Subcutaneous abdominal adipose tissue (tissue), 5 donors: Measurements from ENCODE around the gene DENND1A.

ENCODE experiments used
- H3K27ac ChIP-seq: one replicate; pipeline ENCODE4 v1.7.0; 2013; ENCODE audit warnings: low read depth, mild to moderate bottlenecking, inconsistent platforms, low read length, moderate library complexity
- H3K27me3 ChIP-seq, 5 donors: one replicate each; pipeline ENCODE4 v1.7.0; 2013; ENCODE audit warnings: low read length in 5 of 5, inconsistent platforms in 1 of 5; ENCODE audit not compliant: control insufficient read depth in 5 of 5, insufficient read depth in 4 of 5
- H3K36me3 ChIP-seq, 5 donors: one replicate each; pipeline ENCODE4 v1.7.0; 2013; ENCODE audit warnings: low read length in 5 of 5; ENCODE audit not compliant: control insufficient read depth in 5 of 5, insufficient read depth in 5 of 5
- H3K4me1 ChIP-seq, 5 donors: one replicate each; pipeline ENCODE4 v1.7.0; 2013; ENCODE audit warnings: low read length in 5 of 5, mild to moderate bottlenecking in 3 of 5, moderate library complexity in 1 of 5; ENCODE audit not compliant: control insufficient read depth in 5 of 5, insufficient read depth in 5 of 5
- H3K4me3 ChIP-seq, 5 donors: one replicate each; pipeline ENCODE4 v1.7.0; 2013; ENCODE audit warnings: low read length in 5 of 5, low read depth in 1 of 5
- H3K9ac ChIP-seq, 5 donors: one replicate each; pipeline ENCODE4 v1.7.0; 2013; ENCODE audit warnings: low read length in 5 of 5, mild to moderate bottlenecking in 4 of 5, moderate library complexity in 3 of 5
- H3K9me3 ChIP-seq, 5 donors: one replicate each; pipeline ENCODE4 v1.7.0; 2013; ENCODE audit warnings: low read length in 5 of 5; ENCODE audit not compliant: control insufficient read depth in 5 of 5
- donor health status: healthy.
- donor health status: healthy.
- donor health status: healthy.
- donor health status: healthy.
- donor health status: healthy.

Gene DENND1A

DNA sequence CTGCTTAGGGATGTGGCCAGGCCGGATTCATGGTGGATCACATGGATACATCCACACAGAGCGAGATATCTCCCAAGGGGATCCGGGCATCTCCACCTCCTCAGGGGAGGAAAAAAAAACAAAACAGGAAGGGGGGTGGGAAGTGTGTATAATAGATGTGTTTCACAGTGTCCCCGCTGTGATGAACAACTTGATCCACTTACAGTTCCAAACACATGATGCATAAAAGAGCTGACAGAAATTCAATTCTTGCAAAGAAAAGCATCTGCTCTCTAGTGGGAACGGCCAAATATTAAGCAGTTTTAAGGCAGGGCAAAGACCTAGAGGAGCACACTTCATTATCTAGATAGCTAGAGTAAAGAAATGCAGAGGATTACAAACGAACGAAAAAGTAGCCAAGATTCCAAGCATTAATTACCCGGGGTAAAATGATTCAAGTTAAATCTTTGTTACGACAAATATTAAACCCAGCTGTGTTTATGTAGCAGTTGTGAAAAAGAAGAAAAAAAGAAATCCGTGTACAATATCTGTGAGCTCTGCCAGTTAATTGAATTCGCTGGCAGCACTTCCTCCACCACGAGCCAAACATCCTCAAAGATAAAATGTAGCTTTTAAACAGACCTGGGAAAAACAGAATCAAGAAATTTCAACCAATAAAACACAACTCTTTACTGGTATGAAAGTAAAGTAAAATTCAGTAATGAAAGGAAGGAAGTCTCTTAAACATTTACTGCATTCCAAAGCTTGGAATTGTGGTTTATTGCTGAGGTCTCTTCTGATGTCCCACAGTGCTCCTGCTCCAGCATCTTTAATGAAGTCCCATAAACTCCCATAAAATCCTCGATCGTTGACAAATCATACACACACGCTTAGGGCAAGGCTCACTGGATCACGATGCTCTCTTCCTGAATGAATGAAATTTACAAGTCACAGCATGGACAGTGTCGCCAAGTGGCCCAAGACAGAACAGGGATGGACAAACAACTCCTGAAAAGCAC is 360.9 kb downstream of the DENND1A start:
- Histone ChIP-seq H3K4me3 (no peak overlapping the region), H3K36me3 (no peaks in the 10 kb centered on the region), H3K27ac (no peak overlapping the region)

DNA sequence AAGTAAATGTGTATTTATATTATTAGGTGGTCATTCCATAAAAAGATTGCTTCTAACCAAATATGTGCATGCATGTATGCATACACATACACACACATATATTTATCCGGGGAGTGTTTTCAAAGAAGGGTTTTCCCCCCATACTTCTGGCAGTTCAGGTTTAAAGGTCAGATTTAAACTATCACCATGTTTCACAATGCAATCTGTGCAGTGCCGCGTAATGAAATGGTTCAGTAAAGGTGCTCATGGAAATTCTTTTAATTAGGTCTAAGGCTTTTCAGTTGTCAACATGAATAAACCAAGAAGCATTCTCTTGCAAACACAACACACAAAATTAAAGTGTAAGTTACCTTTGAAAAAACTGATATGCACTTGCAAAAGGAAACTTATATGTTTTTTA is 362.9 kb downstream of the DENND1A start:
- Histone ChIP-seq H3K4me1 (peaks cover 0 to 15% (median 6%) of the 10 kb centered on the region in 5 donors), H3K9me3 (no peaks in the 10 kb centered on the region), H3K4me3 (no peak overlapping the region), H3K9ac (no peak overlapping the region), H3K27ac (no peak overlapping the region), H3K36me3 (peaks cover 0 to 3% (median 2%) of the 10 kb centered on the region in 5 donors), H3K27me3 (no peaks in the 10 kb centered on the region)

More for the DNA sequence above, 360.9 kb downstream of the DENND1A start:
- Histone ChIP-seq H3K4me1 (peaks cover 0 to 15% (median 6%) of the 10 kb centered on the region in 5 donors), H3K9ac (no peak overlapping the region), H3K9me3 (no peaks in the 10 kb centered on the region), H3K27me3 (no peaks in the 10 kb centered on the region)

DNA sequence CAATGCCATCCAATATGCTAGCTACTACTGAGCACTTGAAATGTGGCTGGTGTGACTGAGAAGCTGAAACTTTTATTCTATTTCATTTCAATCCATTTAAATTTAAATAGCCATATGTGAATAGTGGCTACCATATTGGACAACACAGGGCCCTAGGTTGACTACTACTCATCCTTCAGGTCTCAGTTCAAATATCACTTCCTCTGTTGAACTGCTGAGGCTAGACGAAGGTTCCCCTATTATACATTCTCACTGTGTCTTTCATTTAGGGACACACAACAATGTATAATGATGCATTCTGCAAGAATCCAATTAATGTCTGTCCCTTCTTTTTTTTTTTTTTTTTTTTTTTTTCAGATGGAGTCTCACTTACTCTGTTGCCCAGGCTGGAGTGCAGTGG is 365.3 kb downstream of the DENND1A start:
- H3K9me3 ChIP-seq: peaks cover 0 to 2% (median 0%) of the 10 kb centered on the region in 5 donors
- H3K4me1 ChIP-seq: peaks cover 0 to 15% (median 6%) of the 10 kb centered on the region in 5 donors

DNA sequence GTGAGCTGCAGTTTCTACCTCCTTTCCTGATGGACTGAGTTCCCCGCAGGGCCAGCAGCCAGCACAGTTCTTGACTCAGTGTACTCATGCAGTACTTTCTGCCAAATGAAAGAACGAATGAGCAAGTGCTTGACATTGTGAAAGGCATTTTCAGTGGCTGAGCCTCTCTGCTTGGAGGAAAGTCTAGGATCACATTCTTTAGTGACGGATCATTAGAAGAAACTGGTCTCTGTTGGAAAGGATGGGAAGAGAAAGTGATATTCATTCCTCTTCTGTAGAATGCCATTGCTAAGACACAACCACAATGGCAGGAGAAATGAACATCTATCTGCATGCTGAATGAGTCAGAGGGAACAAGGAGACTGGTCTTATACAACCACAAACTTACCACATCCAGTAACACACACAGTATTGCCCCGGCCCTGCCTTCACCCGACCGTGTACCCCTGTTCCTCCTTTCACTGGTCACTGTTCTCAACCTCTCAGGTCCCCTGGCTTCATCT is 367.0 kb downstream of the DENND1A start:
- Histone ChIP-seq H3K9me3 (peaks cover 0 to 2% (median 0%) of the 10 kb centered on the region in 5 donors), H3K4me3 (no peak overlapping the region), H3K4me1 (no peaks in the 10 kb centered on the region), H3K36me3 (peaks cover 0 to 5% (median 2%) of the 10 kb centered on the region in 5 donors), H3K27me3 (no peaks in the 10 kb centered on the region), H3K9ac (no peak overlapping the region), H3K27ac (no peak overlapping the region)

More for the DNA sequence above, 365.3 kb downstream of the DENND1A start:
- no peaks in the 10 kb centered on the region for H3K27me3 ChIP-seq
- H3K27ac ChIP-seq: no peak overlapping the region
- H3K36me3 ChIP-seq: peaks cover 0 to 3% (median 2%) of the 10 kb centered on the region in 5 donors
- no peak overlapping the region for H3K9ac ChIP-seq
- H3K4me3 ChIP-seq: no peak overlapping the region

DNA sequence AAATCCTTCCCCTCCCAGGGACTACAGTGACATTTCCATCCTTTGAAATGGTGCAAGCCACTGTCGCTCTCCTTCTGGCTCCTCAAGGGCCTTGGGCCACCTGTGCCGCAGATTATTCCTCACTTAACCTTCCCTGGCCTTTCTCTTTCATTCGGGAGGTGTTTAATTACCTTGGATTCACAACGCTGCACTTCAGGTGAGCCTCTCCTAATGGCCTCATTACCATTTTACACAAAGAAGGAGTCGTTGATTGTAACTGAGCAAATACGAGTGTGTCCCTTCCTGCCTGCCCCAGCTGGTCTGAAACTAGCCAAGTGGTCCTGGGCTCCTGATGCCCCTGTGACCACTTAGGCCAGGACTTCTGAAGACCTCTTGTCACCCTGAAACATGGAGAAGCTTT is 368.9 kb downstream of the DENND1A start:
- Histone ChIP-seq H3K36me3 (peaks cover 3 to 21% (median 15%) of the 10 kb centered on the region in 5 donors), H3K9me3 (peaks cover 0 to 2% (median 0%) of the 10 kb centered on the region in 5 donors), H3K27me3 (no peaks in the 10 kb centered on the region), H3K9ac (no peak overlapping the region), H3K27ac (no peak overlapping the region), H3K4me3 (no peak overlapping the region), H3K4me1 (no peaks in the 10 kb centered on the region)

DNA sequence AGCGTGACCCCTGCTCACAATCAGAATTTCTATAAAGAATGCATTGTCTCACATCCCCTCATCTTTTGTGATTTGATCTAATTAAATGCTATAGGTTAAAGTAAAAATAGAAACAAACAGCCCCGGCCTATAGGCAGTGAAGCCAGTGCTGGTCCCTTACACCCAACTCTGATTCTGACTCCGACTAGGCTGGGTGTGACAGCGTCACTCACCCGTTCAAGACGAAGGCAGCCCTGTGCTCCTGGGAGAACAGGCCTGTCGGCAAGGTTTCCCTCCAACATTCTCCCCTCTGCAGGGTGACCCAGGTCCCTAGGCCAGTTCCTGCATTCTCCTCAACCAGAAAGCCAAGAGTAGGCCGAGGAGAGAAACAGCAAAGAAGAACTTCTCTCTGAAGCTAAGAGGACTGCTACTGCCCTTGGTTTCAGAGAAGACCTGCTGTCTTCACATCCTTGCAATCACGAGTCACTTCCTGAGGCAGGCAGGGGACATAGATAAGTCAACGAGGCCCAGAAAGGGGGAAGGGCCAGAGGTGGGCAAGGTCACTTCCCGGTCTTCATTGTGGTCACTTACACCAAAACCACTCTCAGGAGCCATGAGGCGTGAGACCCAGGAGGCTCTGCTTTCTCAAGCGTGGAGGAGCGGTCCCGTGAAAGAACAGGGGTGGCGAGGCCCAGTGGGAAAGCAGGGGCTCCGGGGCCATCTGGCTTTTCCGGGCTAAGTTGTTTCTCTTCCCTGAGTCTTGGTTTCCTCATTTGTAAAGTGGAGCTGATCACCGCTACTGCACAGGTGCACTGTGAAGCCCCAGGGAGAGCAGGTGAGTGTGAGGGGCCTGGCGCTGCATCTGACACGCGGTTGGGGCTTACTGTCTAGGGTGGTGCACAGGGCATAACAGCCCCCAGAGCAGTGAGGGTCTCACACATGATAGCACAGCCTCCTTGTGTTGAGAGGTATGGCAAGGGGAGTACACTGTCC is 373.2 kb downstream of the DENND1A start:
- no peak overlapping the region for H3K4me3 ChIP-seq
- H3K27me3 ChIP-seq: no peaks in the 10 kb centered on the region
- no peaks in the 10 kb centered on the region for H3K4me1 ChIP-seq
- no peak overlapping the region for H3K9ac ChIP-seq
- peaks cover 0 to 2% (median 0%) of the 10 kb centered on the region in 5 donors for H3K9me3 ChIP-seq
- H3K27ac ChIP-seq: no peak overlapping the region
- H3K36me3 ChIP-seq: peaks cover 3 to 33% (median 17%) of the 10 kb centered on the region in 5 donors

DNA sequence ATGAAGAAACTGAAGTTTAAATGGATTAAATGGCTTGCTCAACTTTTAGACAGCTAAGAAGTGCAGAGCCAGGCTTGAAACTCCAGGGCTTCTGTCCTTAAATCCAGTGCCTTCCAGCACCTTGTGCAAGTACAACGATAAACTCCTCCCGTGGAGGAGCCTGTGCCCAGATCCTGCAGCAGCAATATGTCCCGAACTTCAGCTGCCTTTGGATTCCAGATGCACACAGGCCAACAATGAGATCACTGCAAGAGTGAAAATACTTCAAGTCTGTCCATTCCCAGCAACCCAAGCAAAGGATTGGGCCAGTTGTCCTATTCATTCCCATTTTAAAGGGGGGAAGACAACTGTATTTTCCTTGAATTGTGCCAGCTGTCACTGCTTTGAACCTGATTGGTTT is 374.3 kb downstream of the DENND1A start:
- no peaks in the 10 kb centered on the region for H3K27me3 ChIP-seq
- no peaks in the 10 kb centered on the region for H3K4me1 ChIP-seq
- H3K9me3 ChIP-seq: peaks cover 0 to 2% (median 0%) of the 10 kb centered on the region in 5 donors
- no peak overlapping the region for H3K9ac ChIP-seq
- H3K27ac ChIP-seq: no peak overlapping the region
- H3K36me3 ChIP-seq: peaks cover 3 to 33% (median 17%) of the 10 kb centered on the region in 5 donors
- H3K4me3 ChIP-seq: no peak overlapping the region

DNA sequence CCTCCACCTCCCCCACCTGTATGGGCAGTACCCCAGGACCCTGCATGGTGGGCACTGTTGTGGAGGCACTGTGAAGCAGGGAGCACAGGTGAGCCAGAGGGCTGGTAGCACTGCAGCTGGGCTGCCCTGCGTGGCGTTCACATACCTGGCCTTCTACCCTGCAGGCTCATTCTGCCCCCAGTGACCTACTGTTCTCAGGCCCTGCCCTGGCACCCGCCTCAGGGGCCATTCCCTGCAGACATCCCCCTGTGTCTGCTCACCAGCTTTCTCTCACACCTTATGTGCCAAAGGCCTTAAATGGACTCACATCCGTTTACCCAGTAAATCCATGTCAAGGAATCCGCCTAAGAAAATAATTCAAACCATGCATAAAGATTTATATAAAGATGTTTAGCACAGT is 377.4 kb downstream of the DENND1A start:
- Histone ChIP-seq H3K4me1 (peaks cover 0 to 4% (median 0%) of the 10 kb centered on the region in 5 donors), H3K27me3 (no peaks in the 10 kb centered on the region), H3K27ac (no peak overlapping the region), H3K9me3 (no peaks in the 10 kb centered on the region), H3K36me3 (peaks cover 3 to 34% (median 18%) of the 10 kb centered on the region in 5 donors), H3K9ac (no peak overlapping the region), H3K4me3 (no peak overlapping the region)

DNA sequence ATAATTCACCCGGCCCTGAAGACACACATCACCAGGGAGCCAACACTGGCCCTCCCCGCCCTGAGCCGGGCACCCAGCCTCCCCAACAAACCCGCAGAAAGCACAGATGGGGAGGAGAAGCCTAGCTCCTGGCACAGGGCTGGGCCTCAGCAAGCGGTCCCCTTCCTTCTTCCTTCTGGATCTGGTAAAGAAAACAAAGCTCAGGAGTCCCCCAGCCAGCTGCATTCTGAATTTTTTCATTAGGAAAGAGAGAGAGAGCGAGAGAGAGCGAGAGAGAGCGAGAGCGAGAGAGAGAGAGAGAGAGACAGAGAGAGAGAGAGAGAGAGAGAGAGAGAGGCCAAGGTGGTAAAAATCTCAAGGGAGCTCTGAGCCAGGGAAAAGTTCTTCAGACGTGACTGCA is 378.2 kb downstream of the DENND1A start:
- Histone ChIP-seq H3K9ac (no peak overlapping the region), H3K4me3 (no peak overlapping the region), H3K9me3 (no peaks in the 10 kb centered on the region), H3K4me1 (peaks cover 0 to 4% (median 0%) of the 10 kb centered on the region in 5 donors), H3K36me3 (peaks cover 3 to 26% (median 10%) of the 10 kb centered on the region in 5 donors), H3K27me3 (no peaks in the 10 kb centered on the region), H3K27ac (no peak overlapping the region)
